ENCODE measurements around the gene ZNF385B.

DNA sequence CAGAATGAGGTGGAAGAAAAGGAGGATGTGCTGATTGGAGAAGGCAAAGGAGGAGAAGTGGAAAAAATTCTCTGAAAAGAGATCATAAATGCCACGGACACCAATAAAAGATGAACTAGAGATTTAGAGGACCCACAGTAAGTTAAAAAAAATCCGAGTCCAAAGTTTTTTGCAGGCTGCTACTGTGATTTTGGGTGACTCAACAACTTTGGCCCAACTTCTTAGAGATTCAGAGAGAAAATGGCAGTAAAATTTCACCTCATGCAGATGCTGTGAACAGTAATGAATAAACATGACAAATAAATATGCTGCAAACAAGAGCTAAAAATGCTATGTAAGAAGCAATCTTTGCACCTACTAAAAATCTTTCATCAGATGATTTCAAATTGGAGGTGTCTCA, 419.9 kb downstream of the ZNF385B start:
- no peak for TF ChIP-seq ZNF433 (tag by site-specific recombination; IDR thresholded peaks at IDR 0.05; ENCODE audit: low read depth)
- TF ChIP-seq ZNF529 (tag by site-specific recombination; IDR thresholded peaks at IDR 0.05; ENCODE audit: insufficient replicate concordance): no peak
- no peak for TF ChIP-seq YY1 (tag by site-specific recombination; IDR thresholded peaks at IDR 0.05)
- no peak for TF ChIP-seq ZBTB7A (tag by site-specific recombination; IDR thresholded peaks at IDR 0.05; ENCODE audit: low read depth)
- TF ChIP-seq, protein P1, sequence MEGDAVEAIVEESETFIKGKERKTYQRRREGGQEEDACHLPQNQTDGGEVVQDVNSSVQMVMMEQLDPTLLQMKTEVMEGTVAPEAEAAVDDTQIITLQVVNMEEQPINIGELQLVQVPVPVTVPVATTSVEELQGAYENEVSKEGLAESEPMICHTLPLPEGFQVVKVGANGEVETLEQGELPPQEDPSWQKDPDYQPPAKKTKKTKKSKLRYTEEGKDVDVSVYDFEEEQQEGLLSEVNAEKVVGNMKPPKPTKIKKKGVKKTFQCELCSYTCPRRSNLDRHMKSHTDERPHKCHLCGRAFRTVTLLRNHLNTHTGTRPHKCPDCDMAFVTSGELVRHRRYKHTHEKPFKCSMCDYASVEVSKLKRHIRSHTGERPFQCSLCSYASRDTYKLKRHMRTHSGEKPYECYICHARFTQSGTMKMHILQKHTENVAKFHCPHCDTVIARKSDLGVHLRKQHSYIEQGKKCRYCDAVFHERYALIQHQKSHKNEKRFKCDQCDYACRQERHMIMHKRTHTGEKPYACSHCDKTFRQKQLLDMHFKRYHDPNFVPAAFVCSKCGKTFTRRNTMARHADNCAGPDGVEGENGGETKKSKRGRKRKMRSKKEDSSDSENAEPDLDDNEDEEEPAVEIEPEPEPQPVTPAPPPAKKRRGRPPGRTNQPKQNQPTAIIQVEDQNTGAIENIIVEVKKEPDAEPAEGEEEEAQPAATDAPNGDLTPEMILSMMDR (tag by site-specific recombination; IDR thresholded peaks at IDR 0.05): no peak
- no peak for TF ChIP-seq ZNF76 (tag by site-specific recombination; IDR thresholded peaks at IDR 0.05; ENCODE audit: borderline replicate concordance, low read depth)
- TF ChIP-seq, protein P2, sequence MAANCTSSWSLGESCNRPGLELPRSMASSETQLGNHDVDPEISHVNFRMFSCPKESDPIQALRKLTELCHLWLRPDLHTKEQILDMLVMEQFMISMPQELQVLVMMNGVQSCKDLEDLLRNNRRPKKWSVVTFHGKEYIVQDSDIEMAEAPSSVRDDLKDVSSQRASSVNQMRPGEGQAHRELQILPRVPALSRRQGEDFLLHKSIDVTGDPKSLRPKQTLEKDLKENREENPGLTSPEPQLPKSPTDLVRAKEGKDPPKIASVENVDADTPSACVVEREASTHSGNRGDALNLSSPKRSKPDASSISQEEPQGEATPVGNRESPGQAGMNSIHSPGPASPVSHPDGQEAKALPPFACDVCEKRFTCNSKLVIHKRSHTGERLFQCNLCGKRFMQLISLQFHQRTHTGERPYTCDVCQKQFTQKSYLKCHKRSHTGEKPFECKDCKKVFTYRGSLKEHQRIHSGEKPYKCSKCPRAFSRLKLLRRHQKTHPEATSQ (tag by site-specific recombination; IDR thresholded peaks at IDR 0.05): no peak
- TF ChIP-seq ZNF157 (tag by site-specific recombination; IDR thresholded peaks at IDR 0.05): no peak
- TF ChIP-seq, protein P3, sequence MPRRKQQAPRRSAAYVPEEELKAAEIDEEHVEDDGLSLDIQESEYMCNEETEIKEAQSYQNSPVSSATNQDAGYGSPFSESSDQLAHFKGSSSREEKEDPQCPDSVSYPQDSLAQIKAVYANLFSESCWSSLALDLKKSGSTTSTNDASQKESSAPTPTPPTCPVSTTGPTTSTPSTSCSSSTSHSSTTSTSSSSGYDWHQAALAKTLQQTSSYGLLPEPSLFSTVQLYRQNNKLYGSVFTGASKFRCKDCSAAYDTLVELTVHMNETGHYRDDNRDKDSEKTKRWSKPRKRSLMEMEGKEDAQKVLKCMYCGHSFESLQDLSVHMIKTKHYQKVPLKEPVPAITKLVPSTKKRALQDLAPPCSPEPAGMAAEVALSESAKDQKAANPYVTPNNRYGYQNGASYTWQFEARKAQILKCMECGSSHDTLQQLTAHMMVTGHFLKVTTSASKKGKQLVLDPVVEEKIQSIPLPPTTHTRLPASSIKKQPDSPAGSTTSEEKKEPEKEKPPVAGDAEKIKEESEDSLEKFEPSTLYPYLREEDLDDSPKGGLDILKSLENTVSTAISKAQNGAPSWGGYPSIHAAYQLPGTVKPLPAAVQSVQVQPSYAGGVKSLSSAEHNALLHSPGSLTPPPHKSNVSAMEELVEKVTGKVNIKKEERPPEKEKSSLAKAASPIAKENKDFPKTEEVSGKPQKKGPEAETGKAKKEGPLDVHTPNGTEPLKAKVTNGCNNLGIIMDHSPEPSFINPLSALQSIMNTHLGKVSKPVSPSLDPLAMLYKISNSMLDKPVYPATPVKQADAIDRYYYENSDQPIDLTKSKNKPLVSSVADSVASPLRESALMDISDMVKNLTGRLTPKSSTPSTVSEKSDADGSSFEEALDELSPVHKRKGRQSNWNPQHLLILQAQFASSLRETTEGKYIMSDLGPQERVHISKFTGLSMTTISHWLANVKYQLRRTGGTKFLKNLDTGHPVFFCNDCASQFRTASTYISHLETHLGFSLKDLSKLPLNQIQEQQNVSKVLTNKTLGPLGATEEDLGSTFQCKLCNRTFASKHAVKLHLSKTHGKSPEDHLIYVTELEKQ (tag by site-specific recombination; IDR thresholded peaks at IDR 0.05; ENCODE audit: borderline replicate concordance): no peak
- TF ChIP-seq ZNF292 (tag by site-specific recombination; IDR thresholded peaks at IDR 0.05; ENCODE audit: borderline replicate concordance, low read depth): no peak
- TF ChIP-seq, protein P4, sequence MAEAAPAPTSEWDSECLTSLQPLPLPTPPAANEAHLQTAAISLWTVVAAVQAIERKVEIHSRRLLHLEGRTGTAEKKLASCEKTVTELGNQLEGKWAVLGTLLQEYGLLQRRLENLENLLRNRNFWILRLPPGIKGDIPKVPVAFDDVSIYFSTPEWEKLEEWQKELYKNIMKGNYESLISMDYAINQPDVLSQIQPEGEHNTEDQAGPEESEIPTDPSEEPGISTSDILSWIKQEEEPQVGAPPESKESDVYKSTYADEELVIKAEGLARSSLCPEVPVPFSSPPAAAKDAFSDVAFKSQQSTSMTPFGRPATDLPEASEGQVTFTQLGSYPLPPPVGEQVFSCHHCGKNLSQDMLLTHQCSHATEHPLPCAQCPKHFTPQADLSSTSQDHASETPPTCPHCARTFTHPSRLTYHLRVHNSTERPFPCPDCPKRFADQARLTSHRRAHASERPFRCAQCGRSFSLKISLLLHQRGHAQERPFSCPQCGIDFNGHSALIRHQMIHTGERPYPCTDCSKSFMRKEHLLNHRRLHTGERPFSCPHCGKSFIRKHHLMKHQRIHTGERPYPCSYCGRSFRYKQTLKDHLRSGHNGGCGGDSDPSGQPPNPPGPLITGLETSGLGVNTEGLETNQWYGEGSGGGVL (tag by site-specific recombination; IDR thresholded peaks at IDR 0.05): no peak
- TF ChIP-seq ZSCAN30 (tag by site-specific recombination; IDR thresholded peaks at IDR 0.05): no peak
- TF ChIP-seq ZNF777 (tag by site-specific recombination; IDR thresholded peaks at IDR 0.05; ENCODE audit: borderline replicate concordance): no peak
